Left cardiac atrium (tissue), 4 donors: ENCODE data around the gene ACTR3. TPM values are rescaled to one million over a fixed set of nuclear protein-coding genes. Genes with fewer than 3 reads are reported as not detected.
"Not testable (repeated sequence)": the region's sequence is repeated elsewhere in the genome, so short reads cannot be mapped to it uniquely, and the experiment has no call there.

Experiments
- ATAC-seq, 2 donors: fragments of 200-7000 bp; cut with Tn5 transposase; one replicate each; pipeline ENCODE4 v1.9.1; 2020; ENCODE audit warnings: mild to moderate bottlenecking in 2 of 2, moderate library complexity in 2 of 2
- DNase-seq: peaks from one replicate; pipeline ENCODE4 v3.0.0-alpha.2; 2020
- intact Hi-C, 2 donors: fragments of 100-400 bp; cut with DNase I; formaldehyde crosslinking; loops; one replicate each; pipeline versions ENCODE4 v1.14.1 to v1.15.1; 2022 to 2023
- total RNA-seq, 2 donors: library from RNA; stranded (reverse); fragmentation: NEBNext Ultra II Directional; extraction: Animal tissue kit (Norgen Biotek cat#: 25700); gene quantifications; one replicate each; pipeline ENCODE4 v1.2.1, GENCODE V29; 2021
- donor health status: DM: no; HTN: yes; CAD: no.
- donor health status: DM: no; HTN: yes; CAD: no; lungs with severe emphysema.
- donor health status: DM: yes; HTN: yes; CAD: no.
- donor health status: Dilated cardiomyopathy.

The ACTR3 gene
- total RNA-seq, 2 donors from 2014 or later: 132 to 184 TPM

DNA sequence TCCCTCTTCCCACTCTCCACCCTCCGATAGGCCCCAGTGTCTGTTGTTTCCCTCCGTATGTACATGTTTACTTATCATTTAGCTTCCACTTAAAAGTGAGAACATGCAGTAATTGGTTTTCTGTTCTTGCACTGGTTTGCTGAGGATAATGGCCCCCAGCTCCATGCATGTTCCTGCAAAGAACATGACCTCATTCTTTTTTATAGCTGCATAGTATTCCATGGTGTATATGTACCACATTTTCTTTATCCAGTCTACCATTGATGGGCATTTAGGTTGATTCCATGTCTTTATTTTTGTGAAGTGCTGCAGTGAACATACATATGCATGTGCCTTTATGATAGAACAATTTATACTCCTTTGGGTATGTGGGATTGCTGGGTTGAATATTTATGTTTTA lies 55.9 kb downstream of the ACTR3 start:
- DNase-seq, ATAC-seq, intact Hi-C loops: not testable (repeated sequence)

DNA sequence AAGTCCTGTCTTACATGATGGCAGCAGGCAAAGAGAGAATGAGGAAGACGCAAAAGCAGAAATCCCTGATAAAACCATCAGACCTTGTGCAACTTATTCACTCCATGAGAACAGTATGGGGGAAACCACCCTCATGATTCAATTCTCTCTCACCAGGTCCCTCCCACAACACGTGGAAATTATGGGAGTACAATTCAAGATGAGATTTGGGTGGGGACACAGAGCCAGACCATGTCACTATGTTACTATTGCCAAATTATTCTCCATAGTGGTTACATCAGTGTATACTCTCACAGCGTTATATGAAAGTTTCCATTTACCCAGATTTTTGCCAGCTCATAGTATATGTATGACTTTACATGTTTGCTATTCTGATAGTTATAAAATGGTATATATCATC lies 61.0 kb downstream of the ACTR3 start:
- DNase-seq, ATAC-seq, intact Hi-C loops: not testable (repeated sequence)

GRCh38 chr2:113961000-113961399 lies 71.1 kb downstream of the ACTR3 start:
- DNase-seq (no peak), ATAC-seq (no peak)
- intact Hi-C loops: loop anchor here in 1 of 2 donors (10.0 kb wide), 1 partner anchor 206 kb away; the partner anchor contains the start of gene SLC35F5

DNA sequence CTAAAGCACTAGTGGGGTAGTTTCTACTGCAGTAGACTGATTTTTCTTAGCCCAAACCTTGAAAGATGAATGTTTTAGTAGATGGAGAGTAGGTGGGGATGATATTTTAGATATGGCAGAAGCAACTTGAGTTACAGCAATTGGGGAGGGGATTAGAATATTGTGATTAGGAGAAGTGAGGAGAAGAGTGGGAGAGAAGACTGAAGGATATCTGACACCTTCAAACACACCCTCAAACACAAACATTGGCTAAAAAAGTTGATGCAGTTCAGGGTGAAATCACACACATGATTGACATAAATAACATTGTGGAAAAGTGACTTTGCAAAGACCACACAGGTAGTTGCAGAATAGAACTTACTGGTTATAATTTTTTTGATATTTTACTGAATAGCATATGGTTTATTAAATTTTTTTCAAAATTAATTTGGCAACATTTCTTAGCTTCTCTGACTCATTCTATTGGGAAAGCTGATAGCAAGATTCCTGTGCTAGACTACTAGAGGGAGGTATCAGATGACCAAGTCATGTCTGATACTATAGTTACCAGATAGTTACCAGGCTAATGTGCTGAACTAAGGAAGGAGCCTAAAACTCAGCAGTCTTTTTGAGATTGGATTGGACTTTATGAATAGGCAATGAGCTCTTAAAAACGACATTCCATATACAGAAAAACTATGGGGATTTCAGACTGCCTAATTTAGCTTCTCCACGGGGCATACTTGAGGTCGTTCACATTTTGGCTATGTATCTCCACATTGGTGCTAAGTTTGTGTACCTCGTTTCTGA lies 73.0 kb downstream of the ACTR3 start:
- ATAC-seq: peak in 1 of 2 donors; percentile 83
- intact Hi-C loops: loop anchor here in 1 of 2 donors (10.0 kb wide), 1 partner anchor 208 kb away; the partner anchor contains the start of gene SLC35F5

DNA sequence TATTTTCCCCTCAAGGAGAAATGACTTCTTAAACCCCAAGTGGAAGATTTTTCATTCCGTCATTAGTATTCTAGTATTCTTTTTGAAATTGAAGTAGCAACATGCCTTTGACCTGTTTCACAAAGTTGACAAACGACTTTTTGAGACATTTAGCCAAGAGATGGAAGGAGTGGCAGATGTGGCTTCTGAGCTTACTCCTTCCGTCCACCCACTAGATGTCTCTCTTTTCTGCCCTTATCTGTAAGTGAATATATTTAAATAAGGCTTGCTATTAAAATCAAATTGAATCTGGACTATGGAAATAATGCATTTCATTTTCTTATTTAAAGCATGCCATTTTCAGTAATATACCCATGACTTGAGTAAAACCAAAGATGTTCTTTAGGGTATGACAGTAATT lies 74.1 kb downstream of the ACTR3 start:
- intact Hi-C loops: loop anchor here in 1 of 2 donors (10.0 kb wide), 1 partner anchor 209 kb away; the partner anchor contains the start of gene SLC35F5
- ATAC-seq (no peak), DNase-seq (no peak)

More for the DNA sequence above, 73.0 kb downstream of the ACTR3 start:
- no peak for DNase-seq

DNA sequence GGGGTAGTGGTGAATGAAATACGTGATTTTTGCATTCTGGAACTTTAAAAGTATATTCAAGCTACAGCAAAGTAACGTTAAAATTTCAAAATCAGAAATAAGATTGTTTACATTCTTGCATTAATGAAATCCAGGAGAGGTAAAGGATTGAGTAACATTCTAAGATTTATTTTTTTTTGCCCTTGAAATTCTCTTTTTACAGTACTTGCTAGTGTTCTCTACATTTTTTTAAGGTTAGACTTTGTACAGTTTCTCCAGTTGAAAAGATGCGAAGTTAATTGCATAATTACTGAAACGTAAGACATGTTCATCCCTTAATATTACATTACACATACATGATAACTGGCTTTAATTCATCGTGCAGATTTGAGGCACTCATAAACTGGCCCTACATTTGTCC lies 74.5 kb downstream of the ACTR3 start:
- no peak for DNase-seq
- intact Hi-C loops: loop anchor here in 1 of 2 donors (10.0 kb wide), 1 partner anchor 210 kb away; the partner anchor contains the start of gene SLC35F5
- ATAC-seq: no peak

- intact Hi-C loops: loop anchor here in 1 of 2 donors (10.0 kb wide), 1 partner anchor 210 kb away; the partner anchor contains the start of gene SLC35F5
- ATAC-seq (no peak), DNase-seq (no peak)
Observed at GRCh38 chr2:113965228-113965627, 75.3 kb downstream of the ACTR3 start.

GRCh38 chr2:113965644-113966043 lies 75.8 kb downstream of the ACTR3 start:
- DNase-seq: no peak
- peak in 1 of 2 donors; percentile 29 for ATAC-seq

GRCh38 chr2:113966171-113966570 lies 76.3 kb downstream of the ACTR3 start:
- DNase-seq (no peak), ATAC-seq (no peak)
- intact Hi-C loops: loop anchor here in 1 of 2 donors (10.0 kb wide), 1 partner anchor 211 kb away; the partner anchor contains the start of gene SLC35F5

More at GRCh38 chr2:113965644-113966043, 75.8 kb downstream of the ACTR3 start:
- intact Hi-C loops: loop anchor here in 1 of 2 donors (10.0 kb wide), 1 partner anchor 211 kb away; the partner anchor contains the start of gene SLC35F5

DNA sequence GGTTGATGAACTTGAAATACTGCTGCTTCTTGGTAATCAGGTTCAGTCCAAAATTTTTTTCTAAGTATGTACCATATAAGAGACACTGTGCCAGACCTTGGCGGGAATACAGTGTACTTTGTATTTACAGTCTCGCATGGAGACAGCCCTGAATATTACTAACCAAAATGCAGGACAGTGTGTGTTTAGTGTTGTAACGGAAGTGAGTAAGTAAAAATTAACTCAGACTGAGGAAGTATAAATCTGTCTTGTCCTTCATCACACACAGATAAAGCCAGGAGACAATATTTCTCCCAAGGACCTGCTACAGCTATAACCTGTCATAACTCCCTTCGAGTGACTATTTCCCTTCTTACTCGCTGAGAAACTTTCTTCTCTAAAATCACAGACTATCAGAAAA lies 76.9 kb downstream of the ACTR3 start:
- intact Hi-C loops: loop anchor here in 1 of 2 donors (10.0 kb wide), 1 partner anchor 212 kb away; the partner anchor contains the start of gene SLC35F5
- DNase-seq (no peak), ATAC-seq (peak; percentile 22 to 61)

DNA sequence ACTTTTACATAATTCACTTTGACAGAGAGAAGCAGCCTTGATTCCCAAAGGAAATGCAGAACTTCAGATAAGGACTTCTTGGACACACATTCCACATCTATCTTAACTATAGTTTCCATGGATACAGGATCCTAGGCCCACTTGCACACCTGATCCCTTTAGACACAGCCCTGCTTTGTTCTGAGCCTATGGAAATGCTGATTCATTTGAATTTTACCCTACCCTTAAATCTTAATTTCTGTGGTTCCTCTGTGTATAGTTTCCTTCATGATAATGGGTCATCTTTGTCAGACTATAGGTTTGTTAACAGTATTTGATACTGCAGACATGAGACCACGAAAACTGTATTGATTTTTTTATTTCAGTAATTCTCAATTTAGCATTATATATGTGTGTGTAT lies 77.4 kb downstream of the ACTR3 start:
- DNase-seq (no peak), ATAC-seq (no peak)
- intact Hi-C loops: loop anchor here in 1 of 2 donors (10.0 kb wide), 1 partner anchor 212 kb away; the partner anchor contains the start of gene SLC35F5

GRCh38 chr2:113972766-113973165 lies 82.9 kb downstream of the ACTR3 start:
- no peak for ATAC-seq
- DNase-seq: no peak
- intact Hi-C loops: no loop called here

GRCh38 chr2:113973810-113974209 lies 83.9 kb downstream of the ACTR3 start:
- DNase-seq: no peak
- no peak for ATAC-seq
- intact Hi-C loops: no loop called here

- no peak for ATAC-seq
- intact Hi-C loops: loop anchor here in 1 of 2 donors (5.0 kb wide), 1 partner anchor 578 kb away; no protein-coding TSS in a partner anchor
- no peak for DNase-seq
Observed at GRCh38 chr2:113974727-113975126, 84.8 kb downstream of the ACTR3 start.

DNA sequence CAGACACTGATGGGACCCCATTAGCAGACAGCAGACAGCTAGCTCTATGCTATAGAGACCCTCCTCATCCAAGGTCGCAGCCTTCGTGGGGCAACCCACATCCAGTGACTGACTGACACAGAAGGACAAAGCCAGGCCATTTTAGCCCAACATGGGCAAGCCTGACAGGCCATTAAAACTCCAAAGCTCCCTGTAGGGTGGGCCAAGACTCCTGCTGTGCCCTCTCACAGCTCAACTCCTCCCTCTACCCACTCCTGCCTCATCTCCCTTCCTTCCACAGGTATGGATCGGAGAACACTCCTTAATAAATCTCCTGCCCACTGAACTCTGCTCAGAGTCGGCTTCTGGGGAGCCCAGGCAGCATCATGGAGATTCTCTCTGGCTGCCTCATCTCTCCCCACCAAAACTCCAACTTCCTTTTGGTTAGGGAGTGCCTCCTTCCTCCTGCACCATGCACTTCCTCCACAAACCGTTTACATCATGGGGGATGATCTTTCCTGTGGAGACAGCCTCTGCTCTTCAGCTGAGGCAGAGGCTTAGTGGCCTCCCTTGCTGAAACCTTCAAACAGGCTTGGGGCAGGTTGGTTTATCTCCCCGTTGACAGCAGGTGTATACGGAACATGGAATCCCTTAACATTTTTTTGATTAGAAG lies 86.5 kb downstream of the ACTR3 start:
- DNase-seq (no peak), ATAC-seq (no peak)
- intact Hi-C loops: loop anchor here in 1 of 2 donors (5.0 kb wide), 1 partner anchor 576 kb away; no protein-coding TSS in a partner anchor

DNA sequence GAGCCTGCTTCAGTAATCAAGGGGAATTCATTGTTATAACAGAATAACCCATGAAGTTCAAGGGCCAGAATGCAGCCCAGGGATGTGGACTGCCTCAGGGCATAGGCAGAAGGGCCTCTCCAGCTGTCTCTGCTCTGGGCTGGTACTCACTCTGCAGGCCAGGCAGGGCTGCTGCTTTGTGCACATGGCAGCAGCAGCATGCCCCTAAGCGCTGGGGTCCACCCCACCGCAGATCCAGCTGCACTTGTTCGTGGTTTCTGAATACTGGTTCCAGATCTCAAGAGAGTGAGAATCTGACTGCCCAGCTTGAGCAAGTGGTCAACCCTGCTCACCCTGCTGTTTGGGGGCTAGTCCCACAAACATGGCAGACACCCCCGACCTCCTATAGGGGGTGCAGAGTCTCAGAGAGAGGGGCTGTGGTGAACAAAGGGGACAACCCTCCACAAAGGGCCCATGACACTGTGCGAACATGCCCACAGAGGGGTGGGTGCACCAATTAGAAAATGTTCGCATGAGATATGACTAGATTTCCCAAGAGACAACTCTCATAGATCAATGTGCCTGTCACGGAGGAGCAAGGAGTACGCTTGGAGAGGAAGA lies 87.3 kb downstream of the ACTR3 start:
- intact Hi-C loops: loop anchor here in 1 of 2 donors (5.0 kb wide), 1 partner anchor 575 kb away; no protein-coding TSS in a partner anchor
- no peak for ATAC-seq
- no peak for DNase-seq

DNA sequence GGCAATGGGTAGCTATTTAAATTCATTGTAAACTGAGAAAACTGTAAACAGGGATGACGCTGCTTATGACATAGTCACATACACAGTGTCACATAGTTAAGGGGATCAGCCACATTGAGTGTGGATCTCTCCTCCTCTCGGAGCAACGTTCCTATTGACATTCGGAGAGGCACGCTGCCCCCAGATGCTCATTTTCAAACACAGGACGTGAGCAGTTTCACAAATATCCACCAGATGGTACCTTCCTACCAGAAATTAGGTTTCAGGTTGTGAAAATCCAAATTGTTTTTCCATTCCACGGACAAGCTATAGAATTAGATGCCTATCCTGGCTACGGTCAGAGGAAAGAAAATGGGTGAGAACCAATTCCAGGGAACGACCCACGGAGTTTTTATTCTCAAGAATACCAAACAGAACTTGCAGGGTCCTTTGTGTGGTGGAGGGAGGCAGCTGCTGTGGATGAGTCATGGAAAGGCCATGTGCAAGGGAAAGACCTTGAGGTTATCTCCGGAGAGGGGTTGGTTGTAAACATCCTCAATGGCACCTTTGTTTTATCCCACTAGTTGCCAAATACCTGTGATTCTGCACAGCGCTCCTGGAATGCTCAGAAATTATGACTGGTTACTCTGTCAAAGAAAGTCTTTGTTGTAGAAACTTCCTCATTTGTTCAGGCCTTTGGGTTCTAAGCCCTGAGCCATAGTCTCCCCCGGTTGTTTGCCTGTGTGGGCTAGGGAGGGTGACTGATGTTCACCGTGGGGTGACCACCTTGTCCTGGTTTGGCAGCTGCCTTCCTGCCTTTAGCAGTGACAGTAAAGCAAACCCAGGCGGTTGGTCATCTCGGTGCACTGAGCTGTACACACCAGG lies 88.0 kb downstream of the ACTR3 start:
- peak in 1 of 2 donors; percentile 6 for ATAC-seq
- DNase-seq: no peak

More for the DNA sequence above, 88.0 kb downstream of the ACTR3 start:
- intact Hi-C loops: loop anchor here in 1 of 2 donors (5.0 kb wide), 1 partner anchor 574 kb away; no protein-coding TSS in a partner anchor
